GM12892 (cell line): ENCODE results near the gene NPTX2.

Experiments used
- POLR2A ChIP-seq: IDR thresholded peaks from 2 replicates; pipeline ENCODE4 v1.6.1; 2011; ENCODE audit warnings: low read depth, low read length, control low read depth
- POLR2AphosphoS5 ChIP-seq: IDR thresholded peaks from 2 replicates; pipeline ENCODE4 v1.6.1; 2011; ENCODE audit warnings: low read depth, low read length, control low read depth
- TAF1 ChIP-seq: IDR thresholded peaks from 2 replicates; pipeline ENCODE4 v1.6.1; 2011; ENCODE audit warnings: low read depth, mild to moderate bottlenecking, control low read depth, low read length, borderline replicate concordance

DNA sequence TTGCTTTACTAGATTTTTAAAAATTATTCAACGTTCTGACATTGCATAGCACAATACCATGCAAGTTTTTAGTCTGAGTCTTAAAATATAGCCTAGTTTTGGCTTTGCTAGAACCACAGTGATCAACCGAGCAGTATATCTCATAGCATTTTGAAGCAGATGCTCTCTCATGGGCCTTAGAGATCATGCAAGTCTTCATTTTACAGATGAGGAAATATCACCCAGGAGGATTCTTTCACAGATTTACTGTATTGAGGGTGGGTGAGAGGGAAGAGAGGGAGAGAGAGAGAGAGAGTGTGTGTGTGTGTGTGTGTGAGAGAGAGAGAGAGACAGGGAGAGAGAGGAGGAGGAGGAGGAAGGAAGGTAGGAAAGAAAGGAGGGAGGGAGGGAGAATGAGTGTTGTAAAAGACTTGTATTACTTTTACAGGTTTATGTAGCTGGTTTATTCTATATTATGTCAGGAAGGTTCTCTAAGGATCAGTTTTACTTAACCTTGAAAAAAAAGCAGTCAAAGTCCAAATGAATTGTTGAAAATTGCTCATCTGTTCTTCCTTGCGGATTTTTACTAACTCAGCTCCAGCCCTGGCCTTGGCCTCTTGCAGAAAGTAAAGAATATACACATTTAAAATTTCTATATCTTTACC lies 14.2 kb upstream of the NPTX2 start:
- TF ChIP-seq POLR2AphosphoS5 (no peak), POLR2A (no peak), TAF1 (no peak)
